ENCODE results near the gene IL4. TPM values are rescaled to one million over a fixed set of nuclear protein-coding genes. Genes with fewer than 3 reads are reported as not detected.

Gene IL4
- total and polyA plus RNA-seq, 2 donors from 2014 or later: not detected

GRCh38 chr5:132669455-132669820 lies 4.4 kb upstream of the IL4 start:
- FAIRE-seq: no peak
- intact Hi-C loops (cut with DNase I): no loop called here
- DNase-seq: no peak

DNA sequence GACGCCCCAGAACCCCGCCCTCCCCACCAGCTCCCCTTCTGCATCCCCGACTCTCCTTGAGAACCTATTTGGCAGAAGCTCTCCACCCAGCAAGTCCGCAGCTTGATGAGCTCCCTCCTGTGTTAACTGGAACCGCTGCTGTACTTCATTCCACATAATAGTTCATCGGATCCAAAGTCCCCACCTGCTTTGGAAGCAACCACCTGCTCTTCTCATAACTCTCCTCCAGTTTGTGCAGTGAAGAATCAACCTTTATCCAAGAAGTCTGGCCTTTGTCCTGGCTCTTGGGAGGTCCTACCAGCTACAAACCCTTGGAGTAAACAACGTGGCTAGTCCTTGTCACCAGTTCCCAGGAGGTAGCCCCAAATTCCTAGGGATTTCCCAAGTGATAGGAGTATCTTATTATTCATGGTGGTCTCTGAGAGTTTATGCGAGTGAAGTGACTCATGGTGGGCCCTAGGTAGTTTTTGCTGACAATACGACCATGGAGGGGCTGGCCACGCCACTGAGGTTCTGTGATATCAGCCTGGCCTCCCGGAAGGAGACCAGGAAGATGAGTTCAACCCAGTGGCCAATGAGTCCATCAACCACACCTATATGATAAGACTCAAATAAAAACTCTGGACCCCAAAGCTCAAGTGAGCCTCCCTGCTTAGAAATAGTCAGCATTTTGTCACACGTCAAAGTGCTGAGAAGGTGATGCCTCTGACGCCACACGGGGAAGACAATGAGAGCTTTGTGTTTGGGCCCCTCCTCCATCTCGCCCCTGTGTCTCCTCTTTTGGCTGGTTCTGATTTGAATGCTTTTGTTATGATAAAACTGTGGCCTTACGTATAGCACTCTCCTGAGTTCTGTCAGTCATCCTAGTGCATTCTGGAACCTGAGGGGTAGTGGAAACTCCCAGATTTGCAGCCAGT lies 3.6 kb upstream of the IL4 start:
- Histone ChIP-seq H3K9ac (ENCODE audit: low read length in 3 of 3) (no peak overlapping the region), H3K4me3 (ENCODE audit: low read length in 3 of 3) (no peak overlapping the region), H3K27ac (ENCODE audit: low read depth in 2 of 2, low read length in 2 of 2) (no peak overlapping the region), H3K36me3 (ENCODE audit: control insufficient read depth in 2 of 3, insufficient read depth in 3 of 3, low read length in 3 of 3) (no peaks in the 10 kb centered on the region), H3K9me3 (ENCODE audit: control insufficient read depth in 2 of 3, insufficient read depth in 1 of 3, low read length in 3 of 3) (no peaks in the 10 kb centered on the region), H3K27me3 (ENCODE audit: control insufficient read depth, insufficient read depth, low read length) (no peaks in the 10 kb centered on the region), H3K4me1 (ENCODE audit: control insufficient read depth in 2 of 3, insufficient read depth in 2 of 3, low read depth in 1 of 3, low read length in 3 of 3) (no peaks in the 10 kb centered on the region)
- FAIRE-seq (no peak), DNase-seq (no peak)
- intact Hi-C loops (cut with DNase I): no loop called here
- no peak for TF ChIP-seq CTCF (IDR thresholded peaks at IDR 0.05; ENCODE audit: borderline replicate concordance, extremely low read depth, insufficient read depth)

More at GRCh38 chr5:132669455-132669820, 4.4 kb upstream of the IL4 start:
- no peak for TF ChIP-seq CTCF (IDR thresholded peaks at IDR 0.05; ENCODE audit: borderline replicate concordance, extremely low read depth, insufficient read depth)
- Histone ChIP-seq H3K36me3 (ENCODE audit: control insufficient read depth in 2 of 3, insufficient read depth in 3 of 3, low read length in 3 of 3) (no peaks in the 10 kb centered on the region), H3K27ac (ENCODE audit: low read depth in 2 of 2, low read length in 2 of 2) (no peak overlapping the region), H3K9me3 (ENCODE audit: control insufficient read depth in 2 of 3, insufficient read depth in 1 of 3, low read length in 3 of 3) (no peaks in the 10 kb centered on the region), H3K27me3 (ENCODE audit: control insufficient read depth, insufficient read depth, low read length) (no peaks in the 10 kb centered on the region), H3K4me3 (ENCODE audit: low read length in 3 of 3) (no peak overlapping the region), H3K4me1 (ENCODE audit: control insufficient read depth in 2 of 3, insufficient read depth in 2 of 3, low read depth in 1 of 3, low read length in 3 of 3) (no peaks in the 10 kb centered on the region), H3K9ac (ENCODE audit: low read length in 3 of 3) (no peak overlapping the region)

- H3K36me3 ChIP-seq (ENCODE audit: control insufficient read depth in 2 of 3, insufficient read depth in 3 of 3, low read length in 3 of 3): no peaks in the 10 kb centered on the region
- no peak for FAIRE-seq
Observed at GRCh38 chr5:132671000-132671399, 2.8 kb upstream of the IL4 start.

More at GRCh38 chr5:132671000-132671399, 2.8 kb upstream of the IL4 start:
- Histone ChIP-seq H3K27me3 (ENCODE audit: control insufficient read depth, insufficient read depth, low read length) (no peaks in the 10 kb centered on the region), H3K9me3 (ENCODE audit: control insufficient read depth in 2 of 3, insufficient read depth in 1 of 3, low read length in 3 of 3) (no peaks in the 10 kb centered on the region), H3K27ac (ENCODE audit: low read depth in 2 of 2, low read length in 2 of 2) (no peak overlapping the region), H3K9ac (ENCODE audit: low read length in 3 of 3) (no peak overlapping the region), H3K4me1 (ENCODE audit: control insufficient read depth in 2 of 3, insufficient read depth in 2 of 3, low read depth in 1 of 3, low read length in 3 of 3) (no peaks in the 10 kb centered on the region), H3K4me3 (ENCODE audit: low read length in 3 of 3) (no peak overlapping the region)
- intact Hi-C loops (cut with DNase I): no loop called here
- DNase-seq: no peak
- no peak for TF ChIP-seq CTCF (IDR thresholded peaks at IDR 0.05; ENCODE audit: borderline replicate concordance, extremely low read depth, insufficient read depth)
